Lung (tissue), 12 donors: Measurements from ENCODE around the gene DAGLA. TPM values are rescaled to one million over a fixed set of nuclear protein-coding genes. Genes with fewer than 3 reads are reported as not detected.

Experiments
- ATAC-seq: fragments of 200-7000 bp; cut with Tn5 transposase; one replicate; pipeline ENCODE4 v1.9.1; 2020; ENCODE audit warnings: moderate number of reproducible peaks; ENCODE audit not compliant: insufficient read depth, low FRiP score
- DNase-seq, 3 donors: peaks; one replicate each; pipeline ENCODE4 v3.0.0-alpha.2; 2013 to 2017
- H3K27ac ChIP-seq, 2 donors: one replicate each; pipeline ENCODE4 v1.5.1; 2013; ENCODE audit warnings: mild to moderate bottlenecking in 2 of 2, moderate library complexity in 2 of 2, control low read depth in 1 of 2, inconsistent platforms in 1 of 2, low read depth in 1 of 2, low read length in 1 of 2
- H3K27me3 ChIP-seq, 3 donors: one replicate each; pipeline ENCODE4 v1.5.1; 2013; ENCODE audit warnings: low read length in 2 of 3; ENCODE audit not compliant: control insufficient read depth in 3 of 3, insufficient read depth in 3 of 3
- H3K36me3 ChIP-seq, 4 donors: one replicate each; pipeline ENCODE4 v1.5.1; 2013; ENCODE audit warnings: low read length in 4 of 4, mild to moderate bottlenecking in 1 of 4, moderate library complexity in 1 of 4; ENCODE audit not compliant: control insufficient read depth in 4 of 4, insufficient read depth in 4 of 4
- H3K4me1 ChIP-seq, 5 donors: one replicate each; pipeline ENCODE4 v1.5.1; 2013; ENCODE audit warnings: low read length in 5 of 5, mild to moderate bottlenecking in 2 of 5, moderate library complexity in 1 of 5; ENCODE audit not compliant: control insufficient read depth in 5 of 5, insufficient read depth in 5 of 5
- H3K4me3 ChIP-seq: one replicate; pipeline ENCODE4 v1.5.1; 2013; ENCODE audit warnings: mild to moderate bottlenecking, control low read depth, moderate library complexity
- H3K9ac ChIP-seq, 2 donors: one replicate each; pipeline ENCODE4 v1.5.1; 2013; ENCODE audit warnings: low read length in 2 of 2, control low read depth in 1 of 2; ENCODE audit not compliant: insufficient read depth in 1 of 2
- H3K9me3 ChIP-seq, 4 donors: one replicate each; pipeline ENCODE4 v1.5.1; 2013; ENCODE audit warnings: low read length in 3 of 4, mild to moderate bottlenecking in 1 of 4, moderate library complexity in 1 of 4; ENCODE audit not compliant: control insufficient read depth in 4 of 4, insufficient read depth in 3 of 4
- WGBS, 2 donors: extraction: QIAGEN DNeasy Blood & Tissue Kit; methylation state at CpG; one replicate each; pipeline ENCODE4 v1.1.7; 2013; 5-methylcytosine and 5-hydroxymethylcytosine counted together
- polyA plus RNA-seq, 2 donors: library from polyadenylated mRNA; stranded (reverse); fragments of 200-250 nt; gene quantifications; one replicate each; pipeline ENCODE4 v1.2.1, GENCODE V29; 2013
- total RNA-seq, 2 donors: library from RNA; depleted of rRNA in 1 of 2; stranded (reverse); fragments of >200 nt in 1 of 2; gene quantifications; one replicate each; pipeline ENCODE4 v1.2.1, GENCODE V29; 2014 to 2021
- TF ChIP-seq, protein P1 (sequence below): IDR thresholded peaks from 2 replicates; pipeline ENCODE4 v1.5.1; 2012; ENCODE audit warnings: mild to moderate bottlenecking; ENCODE audit errors: control extremely low read depth, extremely low read depth
- donor health status: control.
- donor health status: control.
- donor health status: Bipolar disorder and iron deficiency.
- donor health status: healthy.
- donor health status: DM: yes; HTN: yes; CAD: no.

Gene DAGLA
- total and polyA plus RNA-seq, 4 donors: 1.5 to 7.5 (median 2.9) TPM

DNA sequence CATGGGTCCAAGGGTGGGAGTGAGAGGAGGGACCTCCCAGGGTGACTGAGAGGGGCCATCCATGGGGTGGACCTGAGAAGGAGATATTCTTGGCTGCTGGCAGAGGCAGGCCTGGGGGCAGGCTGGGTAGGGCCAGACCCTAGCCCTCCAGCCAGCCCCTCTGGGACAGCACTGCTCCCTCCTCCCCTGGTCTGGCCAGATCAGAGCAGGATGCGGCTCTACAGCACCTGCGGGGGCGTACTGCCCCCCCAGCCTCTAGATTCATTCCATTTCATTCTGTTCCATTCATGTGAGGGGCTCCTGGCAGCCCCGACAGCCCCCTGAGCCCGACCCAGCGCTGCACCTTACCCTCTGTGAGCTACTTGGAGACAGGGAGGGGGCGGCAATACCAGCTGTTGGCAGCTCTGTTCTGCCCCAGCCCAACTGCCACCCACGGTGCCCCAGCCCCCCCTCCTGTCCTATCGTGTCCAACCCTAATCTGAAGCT lies 37.9 kb downstream of the DAGLA start:
- Histone ChIP-seq H3K4me1 (peaks cover 0 to 17% (median 8%) of the 10 kb centered on the region in 5 donors), H3K36me3 (no peaks in the 10 kb centered on the region), H3K4me3 (no peak overlapping the region), H3K27ac (no peak overlapping the region), H3K9me3 (no peaks in the 10 kb centered on the region), H3K27me3 (no peaks in the 10 kb centered on the region), H3K9ac (peak overlapping the region; percentile 67 to 76)
- no peak for ATAC-seq
- WGBS, 2 donors: 39 to 61% methylated on average over 9 of the region's 9 CpGs
- TF ChIP-seq, protein P1, sequence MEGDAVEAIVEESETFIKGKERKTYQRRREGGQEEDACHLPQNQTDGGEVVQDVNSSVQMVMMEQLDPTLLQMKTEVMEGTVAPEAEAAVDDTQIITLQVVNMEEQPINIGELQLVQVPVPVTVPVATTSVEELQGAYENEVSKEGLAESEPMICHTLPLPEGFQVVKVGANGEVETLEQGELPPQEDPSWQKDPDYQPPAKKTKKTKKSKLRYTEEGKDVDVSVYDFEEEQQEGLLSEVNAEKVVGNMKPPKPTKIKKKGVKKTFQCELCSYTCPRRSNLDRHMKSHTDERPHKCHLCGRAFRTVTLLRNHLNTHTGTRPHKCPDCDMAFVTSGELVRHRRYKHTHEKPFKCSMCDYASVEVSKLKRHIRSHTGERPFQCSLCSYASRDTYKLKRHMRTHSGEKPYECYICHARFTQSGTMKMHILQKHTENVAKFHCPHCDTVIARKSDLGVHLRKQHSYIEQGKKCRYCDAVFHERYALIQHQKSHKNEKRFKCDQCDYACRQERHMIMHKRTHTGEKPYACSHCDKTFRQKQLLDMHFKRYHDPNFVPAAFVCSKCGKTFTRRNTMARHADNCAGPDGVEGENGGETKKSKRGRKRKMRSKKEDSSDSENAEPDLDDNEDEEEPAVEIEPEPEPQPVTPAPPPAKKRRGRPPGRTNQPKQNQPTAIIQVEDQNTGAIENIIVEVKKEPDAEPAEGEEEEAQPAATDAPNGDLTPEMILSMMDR: no peak
- DNase-seq: peak in 2 of 3 donors; percentile 16 to 27

DNA sequence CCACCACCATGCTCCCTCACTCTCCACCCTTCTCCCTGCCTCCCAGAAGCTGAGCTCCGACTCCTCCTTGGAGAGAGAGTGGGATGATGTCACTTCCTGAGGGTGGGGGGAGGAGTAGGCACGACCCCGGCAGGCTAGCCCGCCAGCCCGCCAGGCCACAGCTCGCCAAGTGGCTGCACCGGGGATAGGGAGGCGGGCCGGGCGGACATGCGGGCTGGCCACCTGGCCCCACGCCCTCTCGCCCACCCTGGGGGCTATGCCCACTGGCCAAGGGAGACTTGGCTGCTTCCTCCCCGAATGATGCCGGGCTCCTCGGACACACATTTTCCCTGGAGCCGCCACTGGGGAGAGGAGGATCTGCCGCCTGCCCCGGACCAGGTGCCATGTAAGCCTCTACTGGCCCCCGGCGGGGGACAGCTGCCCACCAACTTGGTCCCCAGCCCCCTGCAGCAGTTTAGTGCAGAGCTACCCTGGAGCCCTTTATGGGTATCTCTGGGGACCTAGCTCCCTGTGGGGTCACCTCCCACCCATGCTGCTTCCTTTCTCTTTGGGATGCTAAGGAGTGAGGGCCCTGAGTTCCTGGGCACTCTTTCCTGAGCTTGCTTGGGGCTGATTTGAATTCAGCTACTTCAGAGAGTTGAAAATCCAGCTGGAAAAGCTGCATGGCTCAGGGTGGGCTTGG lies 38.6 kb downstream of the DAGLA start:
- no peak for ATAC-seq

DNA sequence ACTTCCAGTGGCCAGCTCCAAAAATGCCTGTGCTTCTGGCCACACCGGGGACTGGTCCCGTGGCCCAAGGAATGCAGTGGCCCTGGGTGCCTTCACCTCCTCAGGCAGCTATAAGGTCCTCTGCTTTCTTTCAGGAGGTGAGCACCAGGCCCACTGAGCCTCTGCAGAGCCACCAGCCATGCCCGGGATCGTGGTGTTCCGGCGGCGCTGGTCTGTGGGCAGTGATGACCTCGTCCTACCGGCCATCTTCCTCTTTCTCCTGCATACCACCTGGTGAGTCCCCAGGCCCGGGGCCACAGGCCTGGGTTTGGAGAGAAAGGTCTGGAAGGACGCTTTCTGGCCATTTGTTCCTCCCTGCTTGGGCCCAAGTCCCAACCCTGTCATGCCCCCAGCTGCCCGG lies 39.8 kb downstream of the DAGLA start:
- H3K4me3 ChIP-seq: no peak overlapping the region
- DNase-seq (no peak), ATAC-seq (no peak)
- no peak overlapping the region for H3K9ac ChIP-seq
- 83 to 84% methylated on average over 12 of the region's 12 CpGs for WGBS, 2 donors
- TF ChIP-seq, protein P1: no peak
- H3K4me1 ChIP-seq: peaks cover 0 to 17% (median 8%) of the 10 kb centered on the region in 5 donors
- peaks cover 0 to 6% (median 2%) of the 10 kb centered on the region in 4 donors for H3K36me3 ChIP-seq
- no peak overlapping the region for H3K27ac ChIP-seq
- no peaks in the 10 kb centered on the region for H3K9me3 ChIP-seq
- H3K27me3 ChIP-seq: no peaks in the 10 kb centered on the region

More for the DNA sequence above, 38.6 kb downstream of the DAGLA start:
- Histone ChIP-seq H3K27me3 (no peaks in the 10 kb centered on the region), H3K9ac (peak overlapping the region; percentile 68 to 76), H3K36me3 (peaks cover 0 to 4% (median 2%) of the 10 kb centered on the region in 4 donors), H3K4me3 (peak overlapping the region; percentile 5), H3K4me1 (peaks cover 0 to 17% (median 8%) of the 10 kb centered on the region in 5 donors), H3K9me3 (no peaks in the 10 kb centered on the region), H3K27ac (no peak overlapping the region)
- WGBS, 2 donors: 35 to 47% methylated on average over 17 to 21 of the region's 21 CpGs
- peak; percentile 90 to 91 (median 91) for DNase-seq
- TF ChIP-seq, protein P1: no peak
